Measurements from ENCODE around the gene SPTBN4. TPM values are rescaled to one million over a fixed set of nuclear protein-coding genes. Genes with fewer than 3 reads are reported as not detected.
"Not testable (repeated sequence)": the region's sequence is repeated elsewhere in the genome, so short reads cannot be mapped to it uniquely, and the experiment has no call there.

SPTBN4 gene
- total RNA-seq, 4 donors from 2014 or later, result 0.18 to 6.6 (median 2.0) TPM

- Histone ChIP-seq H3K9me3 (no peaks in the 10 kb centered on the region), H3K36me3 (peaks cover 0 to 27% (median 0%) of the 10 kb centered on the region in 3 donors), H3K4me1 (peaks cover 0 to 5% (median 2%) of the 10 kb centered on the region in 4 donors), H3K4me3 (no peak overlapping the region), H3K27ac (no peak overlapping the region), H3K27me3 (no peaks in the 10 kb centered on the region)
- TF ChIP-seq, protein P1, sequence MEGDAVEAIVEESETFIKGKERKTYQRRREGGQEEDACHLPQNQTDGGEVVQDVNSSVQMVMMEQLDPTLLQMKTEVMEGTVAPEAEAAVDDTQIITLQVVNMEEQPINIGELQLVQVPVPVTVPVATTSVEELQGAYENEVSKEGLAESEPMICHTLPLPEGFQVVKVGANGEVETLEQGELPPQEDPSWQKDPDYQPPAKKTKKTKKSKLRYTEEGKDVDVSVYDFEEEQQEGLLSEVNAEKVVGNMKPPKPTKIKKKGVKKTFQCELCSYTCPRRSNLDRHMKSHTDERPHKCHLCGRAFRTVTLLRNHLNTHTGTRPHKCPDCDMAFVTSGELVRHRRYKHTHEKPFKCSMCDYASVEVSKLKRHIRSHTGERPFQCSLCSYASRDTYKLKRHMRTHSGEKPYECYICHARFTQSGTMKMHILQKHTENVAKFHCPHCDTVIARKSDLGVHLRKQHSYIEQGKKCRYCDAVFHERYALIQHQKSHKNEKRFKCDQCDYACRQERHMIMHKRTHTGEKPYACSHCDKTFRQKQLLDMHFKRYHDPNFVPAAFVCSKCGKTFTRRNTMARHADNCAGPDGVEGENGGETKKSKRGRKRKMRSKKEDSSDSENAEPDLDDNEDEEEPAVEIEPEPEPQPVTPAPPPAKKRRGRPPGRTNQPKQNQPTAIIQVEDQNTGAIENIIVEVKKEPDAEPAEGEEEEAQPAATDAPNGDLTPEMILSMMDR (IDR thresholded peaks at IDR 0.05), result no peak
- TF ChIP-seq POLR2A (IDR thresholded peaks at IDR 0.05), result no peak
- no peak for DNase-seq
These were observed 123.0 kb downstream of the SPTBN4 start for GRCh38 chr19:40589591-40590429.

- no peak overlapping the region for H3K27ac ChIP-seq
- no peak overlapping the region for H3K4me3 ChIP-seq
- DNase-seq, result no peak
- peaks cover 0 to 5% (median 2%) of the 10 kb centered on the region in 4 donors for H3K4me1 ChIP-seq
- TF ChIP-seq, protein P1 (IDR thresholded peaks at IDR 0.05), result no peak
- TF ChIP-seq POLR2A (IDR thresholded peaks at IDR 0.05), result no peak
- H3K27me3 ChIP-seq, result no peaks in the 10 kb centered on the region
- no peaks in the 10 kb centered on the region for H3K9me3 ChIP-seq
- H3K36me3 ChIP-seq, result peaks cover 0 to 21% (median 0%) of the 10 kb centered on the region in 3 donors
These were observed 123.9 kb downstream of the SPTBN4 start for GRCh38 chr19:40590464-40591265.

GRCh38 chr19:40591724-40592123 lies 124.9 kb downstream of the SPTBN4 start:
- H3K4me1 ChIP-seq, DNase-seq, H3K27me3 ChIP-seq, H3K4me3 ChIP-seq, H3K9me3 ChIP-seq, H3K27ac ChIP-seq: not testable (repeated sequence)
- H3K36me3 ChIP-seq, result peaks cover 0 to 17% (median 0%) of the 10 kb centered on the region in 3 donors

GRCh38 chr19:40592170-40592569 lies 125.4 kb downstream of the SPTBN4 start:
- no peak for DNase-seq

GRCh38 chr19:40594255-40594654 lies 127.5 kb downstream of the SPTBN4 start:
- peaks cover 0 to 17% of the 10 kb centered on the region in 2 donors for H3K27me3 ChIP-seq
- no peak overlapping the region for H3K27ac ChIP-seq
- no peak overlapping the region for H3K4me3 ChIP-seq
- no peaks in the 10 kb centered on the region for H3K36me3 ChIP-seq
- peaks cover 0 to 30% (median 16%) of the 10 kb centered on the region in 4 donors for H3K4me1 ChIP-seq
- no peak for DNase-seq
- H3K9me3 ChIP-seq, result no peaks in the 10 kb centered on the region
- TF ChIP-seq POLR2A (IDR thresholded peaks at IDR 0.05), result no peak
- TF ChIP-seq, protein P1 (IDR thresholded peaks at IDR 0.05), result no peak

More at GRCh38 chr19:40592170-40592569, 125.4 kb downstream of the SPTBN4 start:
- peaks cover 0 to 1% of the 10 kb centered on the region in 2 donors for H3K27me3 ChIP-seq
- no peaks in the 10 kb centered on the region for H3K9me3 ChIP-seq
- TF ChIP-seq, protein P1 (IDR thresholded peaks at IDR 0.05), result no peak
- no peak for TF ChIP-seq POLR2A (IDR thresholded peaks at IDR 0.05)
- peaks cover 0 to 11% (median 5%) of the 10 kb centered on the region in 4 donors for H3K4me1 ChIP-seq
- H3K27ac ChIP-seq, result no peak overlapping the region
- no peak overlapping the region for H3K4me3 ChIP-seq
- H3K36me3 ChIP-seq, result peaks cover 0 to 12% (median 0%) of the 10 kb centered on the region in 3 donors

Measured in Peyer's patch (tissue), 4 donors.